ENCODE measurements around the gene TEX53. TPM values are rescaled to one million over a fixed set of nuclear protein-coding genes. Genes with fewer than 3 reads are reported as not detected.

Gene TEX53
- total RNA-seq, 2 donors from 2014 or later: not detected

GRCh38 chr9:114691956-114692295 lies 34.3 kb upstream of the TEX53 start:
- no peak for DNase-seq
- TF ChIP-seq CTCF (conservative IDR thresholded peaks at IDR 0.05): no peak
- Mint-ChIP-seq H3K4me1 (no peaks in the 10 kb centered on the region), H3K27me3 (ENCODE audit: insufficient read depth) (peaks cover 23% of the 10 kb centered on the region), H3K36me3 (ENCODE audit: low read depth) (no peaks in the 10 kb centered on the region), H3K27ac (no peak overlapping the region), H3K9me3 (no peaks in the 10 kb centered on the region), H3K4me3 (no peak overlapping the region)
- H3K36me3 ChIP-seq (ENCODE audit: control insufficient read depth, insufficient read depth, low read length): no peaks in the 10 kb centered on the region
- H3K27ac ChIP-seq (ENCODE audit: low read depth, low read length): no peak overlapping the region
- no peak overlapping the region for H3K4me3 ChIP-seq (ENCODE audit: low read length)
- no peak overlapping the region for H3K9ac ChIP-seq (ENCODE audit: extremely low read depth, low read length, poor library complexity, severe bottlenecking)
- no peaks in the 10 kb centered on the region for H3K4me1 ChIP-seq (ENCODE audit: control insufficient read depth, insufficient read depth, low read length)
- no peaks in the 10 kb centered on the region for H3K27me3 ChIP-seq (ENCODE audit: control insufficient read depth, insufficient read depth, low read length, poor library complexity, severe bottlenecking)
- H3K9me3 ChIP-seq (ENCODE audit: control insufficient read depth, low read length): no peaks in the 10 kb centered on the region

GRCh38 chr9:114691046-114691955 lies 33.7 kb upstream of the TEX53 start:
- no peaks in the 10 kb centered on the region for H3K9me3 Mint-ChIP-seq
- WGBS, 2 experiments (ENCODE audit: insufficient coverage in 1 of 2, insufficient read length in 1 of 2): 94% methylated on average over 9 of the region's 11 CpGs
- peaks cover 25% of the 10 kb centered on the region for H3K27me3 Mint-ChIP-seq (ENCODE audit: insufficient read depth)
- no peak overlapping the region for H3K27ac ChIP-seq (ENCODE audit: low read depth, low read length)
- no peak overlapping the region for H3K9ac ChIP-seq (ENCODE audit: extremely low read depth, low read length, poor library complexity, severe bottlenecking)
- H3K9me3 ChIP-seq (ENCODE audit: control insufficient read depth, low read length): no peaks in the 10 kb centered on the region
- no peak for DNase-seq
- no peaks in the 10 kb centered on the region for H3K4me1 Mint-ChIP-seq
- no peaks in the 10 kb centered on the region for H3K27me3 ChIP-seq (ENCODE audit: control insufficient read depth, insufficient read depth, low read length, poor library complexity, severe bottlenecking)
- H3K4me1 ChIP-seq (ENCODE audit: control insufficient read depth, insufficient read depth, low read length): no peaks in the 10 kb centered on the region
- no peaks in the 10 kb centered on the region for H3K36me3 ChIP-seq (ENCODE audit: control insufficient read depth, insufficient read depth, low read length)
- H3K4me3 Mint-ChIP-seq: no peak overlapping the region
- no peak for TF ChIP-seq CTCF (conservative IDR thresholded peaks at IDR 0.05)
- H3K4me3 ChIP-seq (ENCODE audit: low read length): no peak overlapping the region
- H3K27ac Mint-ChIP-seq: no peak overlapping the region
- H3K36me3 Mint-ChIP-seq (ENCODE audit: low read depth): no peaks in the 10 kb centered on the region

GRCh38 chr9:114690308-114690707 lies 32.7 kb upstream of the TEX53 start:
- Mint-ChIP-seq H3K4me1 (no peaks in the 10 kb centered on the region), H3K27ac (no peak overlapping the region), H3K4me3 (no peak overlapping the region), H3K36me3 (ENCODE audit: low read depth) (no peaks in the 10 kb centered on the region), H3K27me3 (ENCODE audit: insufficient read depth) (peaks cover 25% of the 10 kb centered on the region), H3K9me3 (no peaks in the 10 kb centered on the region)
- TF ChIP-seq CTCF (conservative IDR thresholded peaks at IDR 0.05): no peak
- no peaks in the 10 kb centered on the region for H3K9me3 ChIP-seq (ENCODE audit: control insufficient read depth, low read length)
- no peaks in the 10 kb centered on the region for H3K36me3 ChIP-seq (ENCODE audit: control insufficient read depth, insufficient read depth, low read length)
- DNase-seq: no peak
- WGBS, 2 experiments (ENCODE audit: insufficient coverage in 1 of 2, insufficient read length in 1 of 2): 97 to 100% methylated on average over 2 to 4 of the region's 4 CpGs
- H3K9ac ChIP-seq (ENCODE audit: extremely low read depth, low read length, poor library complexity, severe bottlenecking): no peak overlapping the region
- no peaks in the 10 kb centered on the region for H3K27me3 ChIP-seq (ENCODE audit: control insufficient read depth, insufficient read depth, low read length, poor library complexity, severe bottlenecking)
- H3K4me1 ChIP-seq (ENCODE audit: control insufficient read depth, insufficient read depth, low read length): no peaks in the 10 kb centered on the region
- no peak overlapping the region for H3K4me3 ChIP-seq (ENCODE audit: low read length)
- no peak overlapping the region for H3K27ac ChIP-seq (ENCODE audit: low read depth, low read length)
